GM18519 (cell line): Measurements from ENCODE around the gene DNMT1.
"Not testable (repeated sequence)": the region's sequence is repeated elsewhere in the genome, so short reads cannot be mapped to it uniquely, and the experiment has no call there.

Source experiments
- ATAC-seq: cut with Tn5 transposase; IDR thresholded peaks from one replicate; pipeline ENCODE4 v1.9.1; 2021; ENCODE audit warnings: mild to moderate bottlenecking, moderate library complexity; ENCODE audit not compliant: unreplicated experiment, low FRiP score

Gene DNMT1

GRCh38 chr19:10194500-10195198 is at the start of gene DNMT1:
DNMT1 (minus strand) TSS chr19:10194953; CDS start chr19:10194899, 54 bp downstream.
- ATAC-seq = peak; percentile 39

DNA sequence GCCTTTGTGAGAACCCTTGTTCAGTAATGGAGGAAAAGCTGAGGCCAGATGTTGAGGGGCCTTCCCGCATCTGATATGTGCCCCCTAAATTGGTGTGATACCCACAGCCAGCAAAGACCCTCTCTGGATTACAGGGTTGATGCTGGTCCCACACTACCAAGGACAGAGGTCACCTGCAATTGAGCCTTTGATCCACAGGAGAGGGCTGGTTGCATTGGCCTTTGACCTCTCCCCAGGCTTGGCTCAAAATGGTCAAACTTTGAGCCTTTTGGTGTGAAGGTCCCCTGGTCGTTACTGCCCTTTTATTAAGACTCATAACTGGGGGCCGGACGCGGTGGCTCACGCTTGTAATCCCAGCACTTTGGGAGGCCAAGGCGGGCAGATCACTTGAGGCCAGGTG is 48.9 kb upstream of the DNMT1 start:
- no peak for ATAC-seq

DNA sequence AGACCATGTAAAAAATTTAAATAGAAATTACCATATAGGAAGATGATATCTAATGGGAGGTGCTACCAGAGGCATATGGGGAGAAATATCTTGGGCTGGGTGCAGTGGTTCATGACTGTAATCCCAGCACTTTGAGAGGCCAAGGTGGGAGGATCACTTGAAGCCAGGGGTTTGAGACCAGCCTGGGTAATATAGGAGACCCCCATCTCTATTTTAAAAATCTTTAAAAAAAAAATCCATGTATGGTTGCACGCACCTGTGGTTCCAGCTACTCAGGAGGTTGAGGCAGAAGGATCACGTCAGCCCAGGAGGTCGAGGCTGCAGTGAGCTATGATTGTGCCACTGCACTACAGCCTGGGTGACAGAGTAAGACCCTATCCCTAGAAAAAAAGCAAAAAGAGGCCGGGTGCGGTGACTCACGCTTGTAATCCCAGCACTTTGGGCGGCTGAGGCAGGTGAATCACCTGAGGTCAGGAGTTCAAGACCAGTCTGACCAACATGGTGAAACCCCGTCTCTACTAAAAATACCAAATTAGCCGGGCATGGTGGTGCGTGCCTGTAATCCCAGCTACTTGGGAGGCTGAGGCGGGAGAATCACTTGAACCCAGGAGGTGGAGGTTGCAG is 47.2 kb upstream of the DNMT1 start:
- not testable (repeated sequence) for ATAC-seq

- ATAC-seq = no peak
Measured at GRCh38 chr19:10238172-10238783, 43.5 kb upstream of the DNMT1 start.

DNA sequence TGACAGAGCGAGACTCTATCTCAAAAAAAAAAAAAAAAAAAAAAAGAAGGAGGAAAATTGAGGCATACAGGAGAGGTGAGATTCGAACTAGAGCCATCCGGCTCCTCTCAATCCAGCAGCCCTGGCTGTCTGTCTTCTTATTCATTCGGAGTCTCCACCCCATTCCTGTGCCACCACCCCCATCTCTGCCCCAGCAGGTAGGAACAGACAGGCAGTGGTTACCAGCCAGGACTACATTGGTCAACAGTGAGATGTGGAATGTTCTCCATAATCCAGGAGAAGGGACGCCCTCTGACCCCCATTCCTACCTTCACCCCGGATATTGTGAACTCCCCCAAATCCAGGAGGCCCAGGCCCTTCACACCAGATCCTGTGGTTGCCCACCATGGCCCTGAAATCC is 42.9 kb upstream of the DNMT1 start:
- no peak for ATAC-seq

DNA sequence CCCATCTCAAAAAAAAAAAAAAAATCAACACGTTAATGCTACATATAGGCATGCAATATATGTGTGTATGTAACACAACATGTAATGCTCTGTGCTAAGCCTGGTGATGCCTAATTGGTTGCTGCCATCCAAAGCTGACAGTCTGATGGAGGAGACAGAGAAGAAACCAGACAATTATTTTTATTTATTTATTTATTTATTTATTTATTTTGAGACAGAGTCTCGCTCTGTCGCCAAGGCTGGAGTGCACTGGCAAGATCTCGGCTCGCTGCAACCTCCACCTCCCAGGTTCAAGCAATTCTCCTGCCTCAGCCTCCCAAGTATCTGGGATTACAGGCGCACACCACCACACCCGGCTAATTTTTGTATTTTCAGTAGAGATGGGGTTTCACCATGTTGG is 40.7 kb upstream of the DNMT1 start:
- ATAC-seq = not testable (repeated sequence)

DNA sequence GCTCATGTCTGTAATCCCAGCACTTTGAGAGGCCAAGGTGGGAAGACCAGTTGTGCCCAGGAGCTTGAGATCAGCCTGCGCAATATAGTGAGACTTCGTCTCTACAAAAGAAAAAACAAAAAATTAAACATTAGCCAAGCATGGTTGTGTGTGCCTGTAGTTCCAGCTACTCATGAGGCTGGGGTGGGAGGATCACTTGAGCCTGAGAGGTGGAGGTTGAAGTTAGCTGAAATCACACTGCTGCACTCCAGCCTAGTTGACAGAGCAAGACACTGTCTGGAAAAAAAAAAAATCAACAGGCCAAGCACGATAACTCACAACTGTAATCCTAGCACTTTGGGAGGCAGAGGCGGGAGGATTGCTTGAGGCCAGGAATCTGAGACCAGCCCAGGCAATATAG is 40.2 kb upstream of the DNMT1 start:
- no peak for ATAC-seq

DNA sequence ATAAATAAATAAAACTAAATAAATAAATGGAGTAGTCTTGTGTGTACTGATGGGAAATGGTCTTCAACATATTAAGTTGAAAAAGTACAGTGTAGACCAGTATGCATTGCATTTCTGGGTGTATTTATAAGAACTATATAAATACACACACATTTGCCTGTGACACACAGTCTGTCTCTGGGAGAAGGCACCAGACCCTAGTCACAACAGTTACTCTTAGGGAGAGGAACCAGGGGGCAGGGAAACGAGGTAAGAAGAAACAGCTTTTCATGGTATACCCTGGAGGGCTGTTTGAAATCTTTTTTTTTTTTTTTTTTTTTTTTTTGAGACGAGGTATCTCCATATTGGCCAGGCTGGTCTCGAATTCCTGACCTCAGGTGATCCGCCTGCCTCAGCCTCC is 39.2 kb upstream of the DNMT1 start:
- ATAC-seq = no peak

DNA sequence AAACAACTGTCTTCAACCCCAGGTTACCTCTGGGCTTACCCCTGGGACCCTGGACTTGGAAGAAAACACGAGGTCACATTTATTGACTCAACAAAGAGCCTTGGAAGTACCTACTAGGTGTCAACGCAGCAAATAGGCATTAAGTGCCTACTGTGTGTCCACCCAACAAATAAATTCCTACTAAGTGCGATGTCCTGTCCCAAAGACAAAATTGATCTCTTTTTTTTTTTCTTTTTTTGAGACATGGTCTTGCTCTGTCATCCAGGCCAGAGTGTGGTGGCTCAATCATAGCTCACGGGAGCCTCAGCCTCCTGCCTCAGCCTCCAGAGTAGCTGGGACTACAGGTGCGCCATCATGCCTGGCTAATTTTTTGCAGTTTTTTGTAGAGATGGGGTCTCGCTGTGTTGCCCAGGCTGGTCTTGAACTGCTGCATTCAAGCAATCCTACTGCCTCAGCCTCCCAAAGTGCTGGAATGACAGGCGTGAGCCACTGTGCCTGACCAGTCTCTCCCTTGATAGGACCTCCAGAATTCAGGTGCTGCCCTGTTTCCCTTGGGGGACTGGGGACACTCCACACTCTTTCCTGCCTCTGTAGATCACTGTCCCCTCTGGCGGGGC is 37.0 kb upstream of the DNMT1 start:
- ATAC-seq = peak; percentile 5

DNA sequence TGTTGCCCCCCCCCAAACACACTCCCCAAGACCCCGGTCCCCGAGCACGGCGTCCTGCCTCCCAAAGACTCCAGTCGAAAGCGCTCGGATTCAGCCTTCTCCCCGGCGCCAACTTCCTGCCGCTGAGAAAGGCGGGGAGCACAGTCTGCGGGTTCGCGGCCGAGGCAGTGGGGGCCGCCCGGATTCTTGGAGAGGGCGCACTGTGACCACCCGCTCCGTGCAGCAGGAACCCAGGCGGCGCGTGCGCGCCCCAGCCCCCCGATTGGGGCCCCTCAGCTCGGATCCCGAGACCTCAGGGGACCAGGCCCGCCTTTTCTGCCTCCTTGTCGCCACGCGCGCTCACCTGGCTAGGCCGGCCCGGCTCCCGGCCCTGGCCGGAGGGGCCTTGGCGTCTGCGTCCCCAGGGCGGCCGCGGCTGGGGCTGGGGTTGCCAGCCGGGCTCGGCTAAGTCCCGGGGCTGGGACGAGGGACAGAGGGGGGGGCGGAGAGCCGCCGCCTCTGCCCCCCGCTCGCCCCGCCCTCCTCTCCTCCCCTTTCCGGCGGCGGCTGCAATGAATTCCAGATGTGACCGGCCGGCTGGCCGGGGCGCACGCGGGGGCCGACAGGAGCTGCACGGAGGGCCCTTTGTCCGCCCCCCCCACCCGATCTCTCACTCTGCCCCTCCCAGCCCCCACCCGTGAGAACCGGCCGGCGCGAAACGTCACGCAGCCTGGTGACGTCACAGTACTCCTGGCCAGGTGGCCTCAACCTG is 36.3 kb upstream of the DNMT1 start, which contains the start of gene S1PR2:
S1PR2 (minus strand) TSS at position 471 of the 751 bp plus-strand sequence. CDS start 6,426 bp downstream, outside the sequence.
- peak; percentile 35 for ATAC-seq

- no peak for ATAC-seq
Measured at GRCh38 chr19:10230173-10230860, 35.6 kb upstream of the DNMT1 start.

GRCh38 chr19:10228920-10229319 is 34.2 kb upstream of the DNMT1 start:
- ATAC-seq = no peak

DNA sequence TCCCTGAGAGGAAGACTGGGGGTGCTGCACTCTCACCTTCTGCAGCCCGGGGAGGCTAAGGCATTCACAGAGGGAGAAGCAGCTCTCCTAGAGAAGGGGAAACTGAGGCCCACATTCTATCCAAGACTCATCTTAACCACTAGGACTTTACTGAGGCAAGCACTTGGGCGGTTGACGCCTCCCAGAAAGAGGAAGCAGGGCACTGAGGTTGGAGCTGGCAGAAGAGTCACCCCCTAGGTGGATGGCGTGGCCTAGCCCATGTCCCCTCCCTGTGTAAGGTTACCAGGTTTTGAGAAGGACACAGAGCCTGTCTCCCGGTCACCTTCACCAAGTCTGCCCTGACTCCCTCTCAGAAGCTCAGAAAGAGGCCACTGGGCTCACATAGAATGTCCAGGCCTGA is 33.6 kb upstream of the DNMT1 start:
- no peak for ATAC-seq

- no peak for ATAC-seq
Measured at GRCh38 chr19:10227026-10227971, 32.5 kb upstream of the DNMT1 start.

DNA sequence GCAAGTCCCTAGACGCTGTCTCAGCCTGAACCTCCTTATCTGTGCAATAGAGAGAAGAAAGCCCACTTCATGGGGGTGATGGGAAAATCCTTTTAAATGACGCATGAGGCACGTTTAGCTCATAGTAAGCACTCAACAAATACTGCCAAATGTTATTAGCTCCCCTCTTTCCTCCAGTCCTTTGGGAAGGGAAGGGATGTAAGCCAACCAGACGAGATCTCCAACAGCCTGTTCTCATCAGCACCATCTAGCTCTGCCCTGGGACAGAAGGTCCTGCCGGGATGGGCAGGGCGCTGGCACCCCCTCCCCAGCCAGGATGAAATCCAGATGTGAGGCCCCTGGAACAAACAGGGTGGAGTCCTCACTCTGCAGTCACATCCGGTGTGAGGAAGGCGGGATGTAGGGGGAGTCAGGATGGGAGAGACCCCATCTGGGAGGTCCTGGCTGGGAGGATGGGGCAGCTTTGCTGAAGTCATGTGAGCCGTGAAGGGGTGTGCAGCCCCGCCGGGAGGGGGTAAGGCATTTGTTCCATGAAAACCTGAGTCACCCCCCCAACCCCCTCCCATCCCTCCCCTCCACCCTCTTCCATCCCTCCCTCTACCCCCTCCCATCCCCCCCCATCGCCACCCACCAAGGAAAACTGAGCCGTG is 31.7 kb upstream of the DNMT1 start:
- no peak for ATAC-seq

GRCh38 chr19:10226021-10226375 is 31.2 kb upstream of the DNMT1 start:
- ATAC-seq = no peak

DNA sequence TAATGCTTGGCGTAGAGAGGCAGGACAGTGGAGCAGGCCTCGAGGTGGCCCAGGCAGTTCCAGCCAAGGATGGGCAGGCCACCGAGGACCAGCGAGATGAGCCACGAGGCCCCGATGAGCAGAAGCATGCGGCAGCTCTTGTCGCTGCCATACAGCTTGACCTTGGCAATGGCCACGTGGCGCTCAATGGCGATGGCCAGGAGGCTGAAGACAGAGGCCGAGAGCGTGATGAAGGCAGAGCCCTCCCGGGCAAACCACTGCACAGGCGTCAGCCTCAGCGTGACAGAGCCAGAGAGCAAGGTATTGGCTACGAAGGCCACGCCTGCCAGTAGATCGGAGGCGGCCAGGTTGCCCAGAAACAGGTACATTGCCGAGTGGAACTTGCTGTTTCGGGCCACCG is 29.6 kb upstream of the DNMT1 start:
- ATAC-seq = no peak

GRCh38 chr19:10223488-10224213 is 28.9 kb upstream of the DNMT1 start:
- no peak for ATAC-seq
